ENCODE results near the gene MITF.
A peak's percentile ranks its signal among the peaks of the same experiment; 100 is the strongest.

The MITF gene

GRCh38 chr3:69755795-69756194, 16.5 kb downstream of the MITF start:
- Histone ChIP-seq H3K79me2 (ENCODE audit: control insufficient read depth, insufficient read depth, low read length, unreplicated experiment) (no peaks in the 10 kb centered on the region), H3K4me1 (ENCODE audit: control insufficient read depth, insufficient read depth, low read length, unreplicated experiment) (no peaks in the 10 kb centered on the region), H3K27me3 (ENCODE audit: insufficient read depth, low read length) (no peaks in the 10 kb centered on the region), H2AFZ (ENCODE audit: low read length, unreplicated experiment) (no peak overlapping the region), H3K27ac (ENCODE audit: low read depth, low read length) (no peak overlapping the region), H3K36me3 (ENCODE audit: insufficient read depth, low read length) (no peaks in the 10 kb centered on the region), H3K4me3 (ENCODE audit: low read depth, low read length) (no peak overlapping the region)

- H3K27ac ChIP-seq (ENCODE audit: low read depth, low read length), result peak overlapping the region; percentile 78
- no peaks in the 10 kb centered on the region for H3K27me3 ChIP-seq (ENCODE audit: insufficient read depth, low read length)
- H3K36me3 ChIP-seq (ENCODE audit: insufficient read depth, low read length), result no peaks in the 10 kb centered on the region
- peaks cover 41% of the 10 kb centered on the region for H3K4me1 ChIP-seq (ENCODE audit: control insufficient read depth, insufficient read depth, low read length, unreplicated experiment)
- H3K79me2 ChIP-seq (ENCODE audit: control insufficient read depth, insufficient read depth, low read length, unreplicated experiment), result no peaks in the 10 kb centered on the region
- peak overlapping the region; percentile 35 for H2AFZ ChIP-seq (ENCODE audit: low read length, unreplicated experiment)
- H3K4me3 ChIP-seq (ENCODE audit: low read depth, low read length), result peak overlapping the region; percentile 48
These were observed 22.9 kb downstream of the MITF start for GRCh38 chr3:69761896-69762767.

GRCh38 chr3:69762768-69763229, 23.5 kb downstream of the MITF start:
- H3K79me2 ChIP-seq (ENCODE audit: control insufficient read depth, insufficient read depth, low read length, unreplicated experiment), result no peaks in the 10 kb centered on the region
- peaks cover 41% of the 10 kb centered on the region for H3K4me1 ChIP-seq (ENCODE audit: control insufficient read depth, insufficient read depth, low read length, unreplicated experiment)
- no peaks in the 10 kb centered on the region for H3K36me3 ChIP-seq (ENCODE audit: insufficient read depth, low read length)
- peak overlapping the region; percentile 35 for H2AFZ ChIP-seq (ENCODE audit: low read length, unreplicated experiment)
- H3K4me3 ChIP-seq (ENCODE audit: low read depth, low read length), result peak overlapping the region; percentile 48
- no peaks in the 10 kb centered on the region for H3K27me3 ChIP-seq (ENCODE audit: insufficient read depth, low read length)
- H3K27ac ChIP-seq (ENCODE audit: low read depth, low read length), result peak overlapping the region; percentile 78

GRCh38 chr3:69763458-69763857, 24.2 kb downstream of the MITF start:
- peak overlapping the region; percentile 31; the same call in 1 of the 2 replicates for H3K4me3 ChIP-seq (ENCODE audit: low read depth, low read length)
- H3K27ac ChIP-seq (ENCODE audit: low read depth, low read length), result peak overlapping the region; percentile 78
- no peaks in the 10 kb centered on the region for H3K79me2 ChIP-seq (ENCODE audit: control insufficient read depth, insufficient read depth, low read length, unreplicated experiment)
- peaks cover 41% of the 10 kb centered on the region for H3K4me1 ChIP-seq (ENCODE audit: control insufficient read depth, insufficient read depth, low read length, unreplicated experiment)
- no peak overlapping the region for H2AFZ ChIP-seq (ENCODE audit: low read length, unreplicated experiment)
- no peaks in the 10 kb centered on the region for H3K27me3 ChIP-seq (ENCODE audit: insufficient read depth, low read length)
- no peaks in the 10 kb centered on the region for H3K36me3 ChIP-seq (ENCODE audit: insufficient read depth, low read length)

GRCh38 chr3:69764121-69764741, 25.0 kb downstream of the MITF start:
- Histone ChIP-seq H3K79me2 (ENCODE audit: control insufficient read depth, insufficient read depth, low read length, unreplicated experiment) (no peaks in the 10 kb centered on the region), H3K4me1 (ENCODE audit: control insufficient read depth, insufficient read depth, low read length, unreplicated experiment) (peaks cover 41% of the 10 kb centered on the region), H3K36me3 (ENCODE audit: insufficient read depth, low read length) (no peaks in the 10 kb centered on the region), H2AFZ (ENCODE audit: low read length, unreplicated experiment) (no peak overlapping the region), H3K27me3 (ENCODE audit: insufficient read depth, low read length) (no peaks in the 10 kb centered on the region), H3K4me3 (ENCODE audit: low read depth, low read length) (peak overlapping the region; percentile 31), H3K27ac (ENCODE audit: low read depth, low read length) (no peak overlapping the region)

- no peak overlapping the region for H3K27ac ChIP-seq (ENCODE audit: low read depth, low read length)
- no peaks in the 10 kb centered on the region for H3K36me3 ChIP-seq (ENCODE audit: insufficient read depth, low read length)
- no peak overlapping the region for H3K4me3 ChIP-seq (ENCODE audit: low read depth, low read length)
- H3K4me1 ChIP-seq (ENCODE audit: control insufficient read depth, insufficient read depth, low read length, unreplicated experiment), result peaks cover 47% of the 10 kb centered on the region
- H3K27me3 ChIP-seq (ENCODE audit: insufficient read depth, low read length), result no peaks in the 10 kb centered on the region
- no peak overlapping the region for H2AFZ ChIP-seq (ENCODE audit: low read length, unreplicated experiment)
- H3K79me2 ChIP-seq (ENCODE audit: control insufficient read depth, insufficient read depth, low read length, unreplicated experiment), result no peaks in the 10 kb centered on the region
These were observed 25.6 kb downstream of the MITF start for GRCh38 chr3:69764861-69765260.

GRCh38 chr3:69766638-69767037, 27.4 kb downstream of the MITF start:
- Histone ChIP-seq H3K79me2 (ENCODE audit: control insufficient read depth, insufficient read depth, low read length, unreplicated experiment) (no peaks in the 10 kb centered on the region), H3K27ac (ENCODE audit: low read depth, low read length) (no peak overlapping the region), H3K4me1 (ENCODE audit: control insufficient read depth, insufficient read depth, low read length, unreplicated experiment) (peaks cover 60% of the 10 kb centered on the region)

GRCh38 chr3:69767571-69767970, 28.3 kb downstream of the MITF start:
- Histone ChIP-seq H3K79me2 (ENCODE audit: control insufficient read depth, insufficient read depth, low read length, unreplicated experiment) (no peaks in the 10 kb centered on the region), H3K4me1 (ENCODE audit: control insufficient read depth, insufficient read depth, low read length, unreplicated experiment) (peaks cover 52% of the 10 kb centered on the region), H3K27ac (ENCODE audit: low read depth, low read length) (no peak overlapping the region), H3K27me3 (ENCODE audit: insufficient read depth, low read length) (no peaks in the 10 kb centered on the region), H3K4me3 (ENCODE audit: low read depth, low read length) (no peak overlapping the region), H2AFZ (ENCODE audit: low read length, unreplicated experiment) (no peak overlapping the region), H3K36me3 (ENCODE audit: insufficient read depth, low read length) (no peaks in the 10 kb centered on the region)

More at GRCh38 chr3:69766638-69767037, 27.4 kb downstream of the MITF start:
- Histone ChIP-seq H3K36me3 (ENCODE audit: insufficient read depth, low read length) (no peaks in the 10 kb centered on the region), H2AFZ (ENCODE audit: low read length, unreplicated experiment) (no peak overlapping the region), H3K4me3 (ENCODE audit: low read depth, low read length) (no peak overlapping the region), H3K27me3 (ENCODE audit: insufficient read depth, low read length) (no peaks in the 10 kb centered on the region)

- H3K36me3 ChIP-seq (ENCODE audit: insufficient read depth, low read length), result no peaks in the 10 kb centered on the region
- H3K4me3 ChIP-seq (ENCODE audit: low read depth, low read length), result no peak overlapping the region
- H3K4me1 ChIP-seq (ENCODE audit: control insufficient read depth, insufficient read depth, low read length, unreplicated experiment), result peaks cover 43% of the 10 kb centered on the region
- no peak overlapping the region for H3K27ac ChIP-seq (ENCODE audit: low read depth, low read length)
- no peaks in the 10 kb centered on the region for H3K27me3 ChIP-seq (ENCODE audit: insufficient read depth, low read length)
- no peaks in the 10 kb centered on the region for H3K79me2 ChIP-seq (ENCODE audit: control insufficient read depth, insufficient read depth, low read length, unreplicated experiment)
- no peak overlapping the region for H2AFZ ChIP-seq (ENCODE audit: low read length, unreplicated experiment)
These were observed 29.2 kb downstream of the MITF start for GRCh38 chr3:69768438-69768837.

- no peaks in the 10 kb centered on the region for H3K36me3 ChIP-seq (ENCODE audit: insufficient read depth, low read length)
- H3K27ac ChIP-seq (ENCODE audit: low read depth, low read length), result peak overlapping the region; percentile 26
- no peaks in the 10 kb centered on the region for H3K79me2 ChIP-seq (ENCODE audit: control insufficient read depth, insufficient read depth, low read length, unreplicated experiment)
- no peaks in the 10 kb centered on the region for H3K27me3 ChIP-seq (ENCODE audit: insufficient read depth, low read length)
- H2AFZ ChIP-seq (ENCODE audit: low read length, unreplicated experiment), result no peak overlapping the region
- H3K4me3 ChIP-seq (ENCODE audit: low read depth, low read length), result no peak overlapping the region
- H3K4me1 ChIP-seq (ENCODE audit: control insufficient read depth, insufficient read depth, low read length, unreplicated experiment), result peaks cover 25% of the 10 kb centered on the region
These were observed 31.0 kb downstream of the MITF start for GRCh38 chr3:69770219-69770618.
